OCI-LY7 (cell line): Measurements from ENCODE around the gene HSBP1L1.

ENCODE experiments used
- CTCF ChIP-seq: fragments of 200-600 bp; sonication (generic); conservative IDR thresholded peaks from 2 replicates; pipeline ENCODE4 v1.5.1; 2014; ENCODE audit warnings: mild to moderate bottlenecking, antibody characterized with exemption, low read length, moderate library complexity, mixed read lengths
- EZH2phosphoT487 ChIP-seq: fragments of 200-600 bp; sonication (generic); IDR thresholded peaks from 2 replicates; pipeline ENCODE4 v1.6.1; 2018; ENCODE audit warnings: low read depth, borderline replicate concordance, mild to moderate bottlenecking, mixed run types, antibody characterized with exemption, low read length, moderate library complexity, mixed read lengths

GRCh38 chr18:79941473-79942119 lies 22.8 kb upstream of the HSBP1L1 start:
- TF ChIP-seq CTCF (no peak), EZH2phosphoT487 (no peak)
